ENCODE measurements around the gene CABCOCO1. TPM values are rescaled to one million over a fixed set of nuclear protein-coding genes. Genes with fewer than 3 reads are reported as not detected.

CABCOCO1 gene
- total and polyA plus RNA-seq, 9 of the 15 experiments (the other 6 are each of a cell fraction or from before 2014, with no cell fraction given) = 0.04 TPM; not detected in 8

DNA sequence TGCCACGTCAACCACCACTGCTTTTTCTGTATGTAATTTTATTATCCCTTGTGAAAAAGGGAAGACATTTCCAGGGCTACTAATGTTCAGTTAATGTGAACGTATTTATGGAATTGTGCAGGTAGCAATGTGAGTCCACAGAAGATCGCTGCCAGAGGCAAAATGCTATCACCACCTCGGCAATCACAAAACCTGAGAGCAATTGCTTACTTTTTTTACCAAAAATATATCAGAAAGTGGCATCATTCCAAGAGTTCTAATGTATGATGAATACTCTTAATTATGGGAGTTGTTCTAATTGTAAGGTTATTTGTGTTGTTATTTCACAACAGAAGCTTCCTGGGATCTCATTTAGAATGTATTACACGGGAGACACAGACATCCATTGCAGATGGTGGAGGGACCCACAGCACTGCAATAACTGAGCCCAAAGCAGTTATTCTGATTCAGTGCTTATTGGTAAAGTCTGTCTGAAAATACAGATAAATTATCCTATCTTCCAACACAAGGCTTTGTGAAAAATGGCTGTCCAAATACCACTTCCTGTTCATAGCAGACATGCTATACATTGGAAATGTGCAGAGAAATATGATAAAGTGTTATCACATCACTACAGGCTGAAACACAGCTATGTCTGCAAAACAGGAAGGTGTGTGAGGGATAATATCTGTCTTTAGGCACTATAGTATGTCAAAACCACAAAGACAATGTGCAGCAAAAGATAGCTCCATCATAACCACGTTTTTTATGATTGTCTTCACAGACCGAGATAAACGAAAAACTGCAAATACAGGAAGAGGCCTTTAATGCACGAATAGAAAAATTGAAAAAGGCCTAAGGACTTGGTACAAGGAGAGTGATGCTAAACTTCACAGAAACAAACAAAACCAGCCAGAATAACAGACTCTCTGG, 102.7 kb downstream of the CABCOCO1 start (continued):
- TF ChIP-seq ZNF592 (IDR thresholded peaks at IDR 0.05) (peak; percentile 90), NFATC3 (IDR thresholded peaks at IDR 0.05) (peak; percentile 96), DDX20 (tag; IDR thresholded peaks at IDR 0.05; ENCODE audit: low read depth) (peak; percentile 86), FOXA1 (IDR thresholded peaks at IDR 0.05; ENCODE audit: borderline replicate concordance) (no peak), ZNF785 (CRISPR knock-in tag; IDR thresholded peaks at IDR 0.05) (no peak), POU5F1 (IDR thresholded peaks at IDR 0.05; ENCODE audit: borderline replicate concordance, low read depth, low read length, partially characterized antibody) (no peak), TARDBP (IDR thresholded peaks at IDR 0.05) (peak; percentile 99), RNF219 (CRISPR knock-in tag; IDR thresholded peaks at IDR 0.05) (no peak), BHLHE40 (IDR thresholded peaks at IDR 0.05; ENCODE audit: low read length) (peak; percentile 96)
- TF ChIP-seq, protein P1, sequence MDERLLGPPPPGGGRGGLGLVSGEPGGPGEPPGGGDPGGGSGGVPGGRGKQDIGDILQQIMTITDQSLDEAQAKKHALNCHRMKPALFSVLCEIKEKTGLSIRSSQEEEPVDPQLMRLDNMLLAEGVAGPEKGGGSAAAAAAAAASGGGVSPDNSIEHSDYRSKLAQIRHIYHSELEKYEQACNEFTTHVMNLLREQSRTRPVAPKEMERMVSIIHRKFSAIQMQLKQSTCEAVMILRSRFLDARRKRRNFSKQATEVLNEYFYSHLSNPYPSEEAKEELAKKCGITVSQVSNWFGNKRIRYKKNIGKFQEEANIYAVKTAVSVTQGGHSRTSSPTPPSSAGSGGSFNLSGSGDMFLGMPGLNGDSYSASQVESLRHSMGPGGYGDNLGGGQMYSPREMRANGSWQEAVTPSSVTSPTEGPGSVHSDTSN (CRISPR knock-in tag; IDR thresholded peaks at IDR 0.05; ENCODE audit: low read depth) = no peak
- TF ChIP-seq, protein P1 (tag; conservative IDR thresholded peaks at IDR 0.05; ENCODE audit: low read depth) = peak; percentile 97
- TF ChIP-seq, protein P2, sequence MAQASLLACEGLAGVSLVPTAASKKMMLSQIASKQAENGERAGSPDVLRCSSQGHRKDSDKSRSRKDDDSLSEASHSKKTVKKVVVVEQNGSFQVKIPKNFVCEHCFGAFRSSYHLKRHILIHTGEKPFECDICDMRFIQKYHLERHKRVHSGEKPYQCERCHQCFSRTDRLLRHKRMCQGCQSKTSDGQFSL (CRISPR knock-in tag; IDR thresholded peaks at IDR 0.05) = no peak
- TF ChIP-seq, protein P2 (tag; IDR thresholded peaks at IDR 0.05) = no peak
- TF ChIP-seq, protein P3, sequence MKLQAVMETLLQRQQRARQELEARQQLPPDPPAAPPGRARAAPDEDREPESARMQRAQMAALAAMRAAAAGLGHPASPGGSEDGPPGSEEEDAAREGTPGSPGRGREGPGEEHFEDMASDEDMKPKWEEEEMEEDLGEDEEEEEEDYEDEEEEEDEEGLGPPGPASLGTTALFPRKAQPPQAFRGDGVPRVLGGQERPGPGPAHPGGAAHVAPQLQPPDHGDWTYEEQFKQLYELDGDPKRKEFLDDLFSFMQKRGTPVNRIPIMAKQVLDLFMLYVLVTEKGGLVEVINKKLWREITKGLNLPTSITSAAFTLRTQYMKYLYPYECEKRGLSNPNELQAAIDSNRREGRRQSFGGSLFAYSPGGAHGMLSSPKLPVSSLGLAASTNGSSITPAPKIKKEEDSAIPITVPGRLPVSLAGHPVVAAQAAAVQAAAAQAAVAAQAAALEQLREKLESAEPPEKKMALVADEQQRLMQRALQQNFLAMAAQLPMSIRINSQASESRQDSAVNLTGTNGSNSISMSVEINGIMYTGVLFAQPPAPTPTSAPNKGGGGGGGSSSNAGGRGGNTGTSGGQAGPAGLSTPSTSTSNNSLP (IDR thresholded peaks at IDR 0.05; ENCODE audit: borderline replicate concordance, low read depth, low read length) = peak; percentile 99

All from K562 (cell line).